ENCODE data around the gene YBX2.

DNA sequence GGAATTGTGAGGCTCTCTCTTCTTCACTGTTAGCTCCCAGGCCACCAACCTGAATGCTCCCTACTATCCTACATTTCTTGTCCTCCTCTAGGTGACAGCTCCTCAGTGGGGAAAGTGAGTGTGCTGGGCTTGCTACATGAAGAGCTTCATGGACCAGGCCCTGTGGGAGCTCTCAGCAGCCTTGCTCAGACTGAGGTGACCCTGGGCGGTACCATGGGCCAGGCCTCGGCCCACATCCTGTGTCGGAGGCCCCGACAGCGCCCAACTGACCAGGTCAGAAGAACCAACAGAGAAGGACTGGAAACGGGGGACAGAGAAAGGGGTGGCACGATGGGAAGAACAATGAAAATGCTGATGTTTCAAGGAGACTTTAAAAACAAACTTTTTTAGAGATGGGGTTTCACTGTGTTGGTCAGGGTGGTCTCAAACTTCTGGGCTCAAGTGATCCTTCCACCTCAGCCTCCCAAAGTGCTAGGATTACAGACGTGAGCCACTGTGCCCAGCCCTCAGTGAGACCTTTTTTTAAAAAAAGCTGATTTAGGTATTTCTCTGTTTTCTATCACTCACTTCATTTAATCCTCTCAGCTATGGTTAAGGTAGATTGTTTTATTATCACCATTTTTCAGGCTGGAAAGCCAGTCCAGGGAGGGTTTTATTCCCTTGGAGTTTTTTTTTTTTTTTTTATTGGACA is 37.5 kb downstream of the YBX2 start:
- TF ChIP-seq, protein P1, sequence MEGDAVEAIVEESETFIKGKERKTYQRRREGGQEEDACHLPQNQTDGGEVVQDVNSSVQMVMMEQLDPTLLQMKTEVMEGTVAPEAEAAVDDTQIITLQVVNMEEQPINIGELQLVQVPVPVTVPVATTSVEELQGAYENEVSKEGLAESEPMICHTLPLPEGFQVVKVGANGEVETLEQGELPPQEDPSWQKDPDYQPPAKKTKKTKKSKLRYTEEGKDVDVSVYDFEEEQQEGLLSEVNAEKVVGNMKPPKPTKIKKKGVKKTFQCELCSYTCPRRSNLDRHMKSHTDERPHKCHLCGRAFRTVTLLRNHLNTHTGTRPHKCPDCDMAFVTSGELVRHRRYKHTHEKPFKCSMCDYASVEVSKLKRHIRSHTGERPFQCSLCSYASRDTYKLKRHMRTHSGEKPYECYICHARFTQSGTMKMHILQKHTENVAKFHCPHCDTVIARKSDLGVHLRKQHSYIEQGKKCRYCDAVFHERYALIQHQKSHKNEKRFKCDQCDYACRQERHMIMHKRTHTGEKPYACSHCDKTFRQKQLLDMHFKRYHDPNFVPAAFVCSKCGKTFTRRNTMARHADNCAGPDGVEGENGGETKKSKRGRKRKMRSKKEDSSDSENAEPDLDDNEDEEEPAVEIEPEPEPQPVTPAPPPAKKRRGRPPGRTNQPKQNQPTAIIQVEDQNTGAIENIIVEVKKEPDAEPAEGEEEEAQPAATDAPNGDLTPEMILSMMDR (IDR thresholded peaks at IDR 0.05; ENCODE audit: extremely low read depth in 1 of 2, insufficient read depth in 1 of 2, low read depth in 1 of 2, low read length in 2 of 2): no peak
- TF ChIP-seq POLR2A (IDR thresholded peaks at IDR 0.05; ENCODE audit: low read depth, low read length): no peak
- no peak for TF ChIP-seq JUN (IDR thresholded peaks at IDR 0.05; ENCODE audit: borderline replicate concordance, insufficient read depth, insufficient read length, low read depth)
- TF ChIP-seq MYC (IDR thresholded peaks at IDR 0.05; ENCODE audit: low read depth, low read length): no peak
- no peak for TF ChIP-seq EZH2 (IDR thresholded peaks at IDR 0.05; ENCODE audit: borderline replicate concordance, low read depth, low read length, severe bottlenecking)
- no peak for TF ChIP-seq POLR2AphosphoS5 (IDR thresholded peaks at IDR 0.05; ENCODE audit: insufficient read depth, low read depth, low read length)
- TF ChIP-seq, protein P2, sequence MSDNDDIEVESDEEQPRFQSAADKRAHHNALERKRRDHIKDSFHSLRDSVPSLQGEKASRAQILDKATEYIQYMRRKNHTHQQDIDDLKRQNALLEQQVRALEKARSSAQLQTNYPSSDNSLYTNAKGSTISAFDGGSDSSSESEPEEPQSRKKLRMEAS (IDR thresholded peaks at IDR 0.05; ENCODE audit: insufficient read depth, insufficient read length): no peak
- no peak for TF ChIP-seq GATA2 (IDR thresholded peaks at IDR 0.05; ENCODE audit: insufficient read depth, insufficient read length, low read depth, low read length)

All from endothelial cell of umbilical vein (primary cell).